D341Med (cell line): ENCODE results near the gene COX4I2.
A peak's percentile ranks its signal among the peaks of the same experiment; 100 is the strongest.

Experiments used
- DNase-seq: peaks from one replicate; pipeline ENCODE4 v3.0.0; 2012; ENCODE audit warnings: low spot score

COX4I2 gene

DNA sequence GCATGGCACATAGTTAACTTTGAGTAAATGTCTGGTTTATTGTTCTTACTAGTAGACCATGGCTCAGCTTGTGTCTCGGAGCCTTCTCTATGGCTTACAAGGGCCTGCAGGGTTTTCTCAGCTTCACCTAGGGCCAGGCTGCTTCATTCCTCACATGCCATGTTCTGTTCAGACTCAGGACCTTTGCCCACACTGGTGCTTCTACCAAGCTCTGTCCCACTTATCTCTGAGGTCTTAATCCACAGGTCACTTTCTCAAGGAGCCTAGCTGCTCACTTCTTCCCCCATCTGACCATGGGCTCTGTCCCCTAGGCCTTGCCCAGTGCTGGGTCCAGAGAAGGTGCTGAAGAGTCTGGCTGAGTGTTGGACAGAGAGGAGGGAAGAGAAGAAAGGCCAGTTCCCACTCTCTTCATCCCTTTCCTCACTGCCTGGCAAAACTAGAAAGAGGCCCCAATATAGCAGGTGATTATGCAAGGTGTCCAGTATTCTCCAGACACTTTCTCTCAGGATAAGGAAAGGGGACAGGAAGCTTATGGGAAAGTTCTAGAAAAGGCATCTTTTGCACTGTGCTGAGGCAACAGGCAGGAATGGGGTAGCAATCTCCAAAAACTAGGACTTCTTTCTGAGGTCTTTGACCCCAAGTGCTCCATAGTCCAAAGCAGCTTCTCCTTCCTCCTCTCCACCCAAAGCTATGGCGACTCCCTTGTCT is 40.0 kb downstream of the COX4I2 start:
- DNase-seq, result no peak

GRCh38 chr20:31678389-31679356 is 41.0 kb downstream of the COX4I2 start:
- no peak for DNase-seq

DNA sequence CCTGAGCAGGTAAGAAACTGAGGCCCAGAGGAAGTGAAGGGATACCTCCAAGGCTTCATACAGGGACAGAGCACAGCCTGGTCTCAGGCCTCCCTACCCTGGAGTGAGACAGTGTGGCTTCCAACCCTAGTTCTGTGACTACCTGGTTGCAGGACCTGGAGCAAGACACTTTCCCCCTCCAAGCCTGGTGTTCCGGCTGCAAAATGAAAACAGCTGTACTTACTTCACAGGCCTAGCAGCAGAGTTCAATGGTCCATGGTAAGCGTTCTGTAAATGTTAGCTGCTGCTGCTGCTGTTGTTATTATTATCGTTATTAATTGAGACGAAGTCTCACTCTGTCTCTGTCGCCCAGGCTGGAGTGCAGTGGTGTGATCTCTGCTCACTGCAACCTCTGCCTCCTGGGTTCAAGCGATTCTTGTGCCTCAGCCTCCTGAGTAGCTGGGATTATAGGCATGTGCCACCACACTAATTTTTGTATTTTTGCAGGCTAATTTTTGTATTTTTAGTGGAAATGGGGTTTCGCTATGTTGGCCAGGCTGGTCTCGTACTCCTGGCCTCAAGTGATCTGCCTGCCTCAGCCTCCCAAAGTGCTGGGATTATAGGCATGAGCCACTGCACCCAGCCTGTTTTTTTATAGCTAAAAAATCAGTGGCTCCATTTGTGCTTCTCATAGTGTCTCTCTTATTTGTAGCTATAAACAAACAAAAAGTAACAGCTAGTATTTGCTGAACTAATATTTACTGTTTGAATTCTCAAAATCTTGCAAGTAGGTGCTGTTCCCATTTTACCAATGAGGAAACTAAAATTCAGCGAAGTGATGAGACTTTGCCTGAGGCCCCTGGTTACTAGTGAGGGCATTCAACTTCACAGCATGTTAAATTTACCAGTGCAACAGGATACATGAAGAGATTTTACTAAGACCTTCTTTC is 41.9 kb downstream of the COX4I2 start:
- no peak for DNase-seq

DNA sequence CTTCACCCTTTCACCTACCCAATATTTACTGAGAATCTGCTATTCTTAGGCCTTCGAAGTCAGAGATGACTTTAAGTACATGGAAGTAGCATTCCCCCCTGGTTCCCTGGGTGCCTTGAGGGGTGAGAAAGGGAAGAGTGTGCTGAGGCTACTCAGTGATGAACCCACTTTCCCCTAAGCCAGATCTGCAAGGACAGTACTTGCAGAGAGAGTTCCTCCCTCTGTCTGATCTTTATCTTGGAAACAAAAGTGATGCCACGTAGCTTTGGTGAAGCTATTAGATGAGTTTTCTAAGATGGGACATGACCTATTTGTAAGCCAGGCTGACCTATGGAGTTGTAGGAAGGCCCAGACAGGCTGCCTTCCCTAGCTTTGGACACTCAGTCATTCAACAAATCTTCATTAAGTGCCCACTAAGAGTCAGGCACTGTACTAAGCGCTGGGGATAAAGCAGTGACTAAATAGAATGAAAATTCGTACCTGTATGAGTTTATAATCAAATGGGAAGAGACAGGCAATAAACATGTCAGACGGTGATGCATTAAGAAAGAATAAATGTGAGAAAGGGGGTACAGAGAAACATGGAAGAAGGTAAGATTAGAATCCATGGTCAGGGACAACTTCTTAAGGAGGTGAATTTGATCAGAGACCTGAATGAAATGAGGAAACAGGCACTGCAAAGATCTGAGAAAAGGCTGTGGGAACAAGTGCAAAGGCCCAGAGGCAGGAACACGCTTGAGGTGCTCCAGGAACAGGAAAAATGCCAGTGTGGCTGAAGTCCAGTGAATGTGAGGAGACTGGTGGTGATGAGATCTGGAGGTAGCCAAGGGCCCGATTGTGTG is 42.8 kb downstream of the COX4I2 start:
- no peak for DNase-seq

GRCh38 chr20:31681128-31681727 is 43.5 kb downstream of the COX4I2 start:
- DNase-seq, result no peak

DNA sequence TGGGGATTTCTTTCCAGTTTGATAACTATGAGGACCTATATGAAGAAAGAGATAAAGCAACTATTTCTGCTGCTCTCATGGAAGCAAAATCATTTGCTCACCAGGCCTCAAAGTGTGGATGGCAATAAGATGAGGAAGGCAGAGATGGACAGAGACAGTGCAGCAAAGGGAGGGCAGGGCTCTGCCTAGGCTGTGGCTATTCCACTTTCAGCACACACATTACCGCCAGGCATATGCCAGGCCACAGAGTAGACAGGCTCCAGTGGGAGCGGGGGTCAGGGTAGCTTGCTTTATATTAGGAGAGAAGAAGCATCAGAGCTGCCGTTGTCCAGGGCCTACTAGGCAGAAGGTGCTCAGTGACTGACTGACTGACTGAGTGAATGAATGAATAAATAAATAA is 44.1 kb downstream of the COX4I2 start:
- DNase-seq, result no peak

- DNase-seq, result no peak
These were observed 44.6 kb downstream of the COX4I2 start for GRCh38 chr20:31682352-31682751.

DNA sequence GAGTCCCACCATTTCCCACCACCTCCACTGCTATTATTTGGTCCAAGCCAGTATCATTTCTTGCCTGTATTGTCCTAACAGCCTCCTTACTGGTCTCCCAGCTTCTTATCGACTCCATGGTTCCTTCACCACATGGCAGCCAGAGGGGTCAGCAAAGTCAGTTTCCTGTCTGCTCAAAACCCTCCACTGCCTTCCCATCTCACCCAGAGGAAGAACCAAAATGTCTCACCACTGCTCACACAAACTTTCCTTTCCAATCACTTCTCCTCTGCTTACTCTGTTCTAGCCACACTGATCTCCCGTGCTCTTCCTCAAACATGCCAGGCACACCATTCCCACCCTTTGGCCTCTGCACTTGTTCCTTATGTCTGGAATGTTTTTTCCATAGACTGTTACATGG is 45.2 kb downstream of the COX4I2 start:
- DNase-seq, result no peak

DNA sequence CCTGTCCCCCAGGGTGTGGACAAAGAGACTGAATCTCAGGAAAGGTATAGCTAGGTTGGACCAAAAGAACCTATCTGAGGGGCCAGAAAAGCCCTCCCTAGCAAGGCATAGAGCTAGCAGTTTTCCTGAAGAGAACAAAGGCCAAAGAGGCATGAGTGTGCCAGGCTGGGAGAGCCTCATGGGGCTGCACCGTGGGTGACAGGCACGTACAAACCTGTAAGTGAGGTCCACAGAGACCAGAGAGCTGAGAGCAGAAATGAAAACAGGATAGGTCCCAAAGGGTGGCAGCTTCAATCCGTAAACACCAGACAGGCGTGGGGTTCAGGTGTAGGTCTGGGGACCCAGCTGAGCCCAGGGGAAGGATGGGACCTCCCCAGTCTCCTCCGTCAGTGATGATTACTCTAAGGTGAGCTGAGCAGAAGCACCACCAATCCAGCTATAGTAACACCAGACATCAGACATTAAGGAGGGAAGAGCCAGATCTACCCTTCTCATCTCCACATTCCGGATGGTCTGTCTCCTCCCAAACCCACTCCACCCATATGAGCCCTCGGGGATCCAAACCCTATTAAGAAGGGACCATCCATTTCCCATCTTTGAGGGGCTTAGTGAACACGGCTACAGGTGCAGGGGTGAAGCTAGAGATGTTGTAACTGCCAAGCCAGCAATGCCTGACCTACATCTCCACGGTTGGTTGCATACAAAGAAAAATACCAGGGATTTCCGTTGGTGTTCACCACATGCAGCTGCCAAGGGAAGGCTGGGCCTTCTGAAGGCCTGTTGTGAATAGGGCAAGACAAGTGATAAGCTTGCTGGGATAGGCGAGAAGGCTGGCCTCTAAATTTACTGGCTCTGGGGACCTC is 46.7 kb downstream of the COX4I2 start:
- DNase-seq, result no peak

GRCh38 chr20:31685853-31686643 is 48.3 kb downstream of the COX4I2 start:
- no peak for DNase-seq

DNA sequence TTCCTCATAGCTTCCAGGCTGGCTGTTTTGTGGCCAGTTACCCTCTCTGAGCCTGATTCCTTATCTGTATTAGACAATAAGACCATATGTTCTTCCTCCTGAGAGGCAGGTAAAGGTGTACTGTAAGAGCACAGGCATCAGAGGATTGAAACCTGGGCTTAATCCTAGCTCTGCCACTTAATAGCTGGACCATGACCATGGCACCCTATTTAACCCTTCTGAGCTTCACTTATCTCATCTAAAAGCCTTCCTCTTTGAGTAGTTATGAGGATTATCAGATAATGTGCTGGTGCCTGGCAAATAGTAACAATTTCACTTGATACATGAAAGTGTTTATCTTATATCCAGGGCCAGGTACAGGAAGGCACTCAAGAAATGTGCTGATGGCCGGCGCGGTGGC is 50.1 kb downstream of the COX4I2 start:
- DNase-seq, result no peak

DNA sequence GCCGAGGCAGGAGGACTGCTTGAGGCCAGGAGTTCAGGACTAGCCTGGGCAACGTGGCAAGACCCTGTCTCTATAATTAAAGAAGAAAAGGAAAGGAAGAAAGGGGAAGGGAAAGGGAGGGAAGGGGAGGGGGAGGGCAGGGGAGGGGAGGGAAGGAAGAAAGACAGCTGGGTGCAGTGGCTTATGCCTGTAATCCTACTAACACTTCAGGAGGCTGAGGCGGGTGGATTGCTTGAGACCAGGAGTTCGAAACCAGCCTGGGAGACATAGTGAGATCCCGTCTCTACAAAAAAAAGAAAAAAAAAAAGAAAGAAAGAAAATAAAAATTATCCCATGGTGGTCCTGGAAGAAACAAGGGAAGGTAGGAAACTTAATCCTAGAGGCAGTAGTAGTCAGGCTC is 51.4 kb downstream of the COX4I2 start:
- no peak for DNase-seq

DNA sequence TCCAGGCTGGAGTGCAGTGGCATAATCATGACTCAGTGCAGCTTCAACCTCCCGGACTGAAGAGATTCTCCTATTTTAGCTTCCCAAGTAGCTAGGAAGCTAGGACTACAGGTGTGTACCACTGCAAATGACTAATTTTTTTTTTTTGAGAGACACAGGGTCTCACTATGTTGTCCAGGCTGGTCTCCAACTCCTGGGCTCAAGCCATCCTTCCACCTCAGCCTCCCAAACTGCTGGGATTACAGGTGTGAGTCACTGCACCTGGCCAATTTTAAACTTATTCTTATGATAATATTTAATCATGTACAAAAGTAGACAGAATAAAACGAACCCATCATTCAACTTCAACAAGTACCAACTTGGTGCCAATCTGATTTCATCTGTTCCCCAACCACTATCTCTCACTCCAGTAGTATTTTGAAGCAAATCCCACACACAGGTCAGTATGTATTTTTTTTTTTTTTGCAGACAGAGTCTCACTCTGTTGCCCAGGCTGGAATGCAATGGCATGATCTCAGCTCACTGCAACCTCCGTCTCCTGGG is 52.5 kb downstream of the COX4I2 start:
- no peak for DNase-seq

- DNase-seq, result no peak
These were observed 54.0 kb downstream of the COX4I2 start for GRCh38 chr20:31691646-31692275.

- DNase-seq, result no peak
These were observed 55.7 kb downstream of the COX4I2 start for GRCh38 chr20:31693402-31693801.

DNA sequence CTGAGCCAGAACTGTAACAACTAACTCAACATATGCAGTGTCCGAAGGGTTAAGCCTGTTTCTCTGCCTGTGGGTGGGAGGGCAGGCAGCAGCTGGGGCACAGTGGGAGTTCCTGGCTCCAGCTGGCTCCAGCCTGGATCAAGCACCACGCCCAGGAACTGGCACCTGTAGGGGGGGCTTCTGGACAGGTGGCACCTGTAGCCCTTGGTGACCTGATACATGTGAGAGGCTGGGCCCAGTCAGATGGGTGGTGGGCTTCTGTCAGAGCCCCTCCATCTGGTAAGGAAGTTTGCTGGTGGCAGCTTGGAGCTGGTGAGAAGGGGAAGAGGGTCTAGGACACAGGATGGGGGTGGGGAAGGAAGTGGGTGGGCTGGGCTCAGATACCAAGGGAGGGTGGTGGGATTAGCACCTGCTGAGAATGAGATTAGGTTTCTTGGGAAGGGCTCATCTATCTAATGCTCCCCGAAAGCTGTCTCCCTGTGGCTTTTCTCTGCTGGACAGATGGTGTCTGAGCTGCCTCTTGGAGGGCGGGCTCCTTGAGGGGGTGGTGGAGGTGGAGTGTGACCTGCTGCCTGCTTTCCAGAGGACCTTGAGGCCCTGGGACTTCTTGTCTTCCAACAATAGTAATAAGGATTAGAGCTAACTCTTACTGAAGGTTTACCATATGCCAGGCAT is 56.4 kb downstream of the COX4I2 start:
- peak; percentile 90 for DNase-seq
